ENCODE measurements around the gene CR1. TPM values are rescaled to one million over a fixed set of nuclear protein-coding genes. Genes with fewer than 3 reads are reported as not detected.

Gene CR1
- total and polyA plus RNA-seq, 2 experiments from 2014 or later = 0.20 TPM; not detected in 1

DNA sequence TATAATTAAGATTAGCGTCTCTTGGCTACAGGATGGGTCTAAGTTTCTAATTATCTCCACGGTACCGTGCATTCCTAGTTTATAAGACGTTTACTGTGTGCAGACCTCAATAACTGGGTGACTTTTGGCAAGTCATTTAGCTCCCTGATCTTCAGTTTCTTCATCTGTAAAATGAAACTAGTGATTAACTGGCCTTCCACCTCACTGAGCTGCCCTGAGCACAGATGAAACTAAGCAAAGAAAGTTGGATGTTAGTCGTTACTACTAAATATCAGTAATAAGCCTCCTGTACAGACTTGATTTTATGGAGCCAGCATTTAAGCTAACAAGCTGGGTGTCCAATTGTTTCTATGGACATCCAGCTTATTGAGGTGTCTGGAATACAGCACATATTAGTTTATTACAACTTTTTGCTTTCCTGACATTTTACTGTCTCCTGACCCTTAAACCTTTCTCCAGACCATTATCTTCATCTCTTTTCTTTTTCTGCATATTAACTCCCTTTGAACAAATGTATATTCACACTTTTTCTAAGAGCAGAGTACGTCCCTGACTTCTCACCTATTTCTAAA lies 40.7 kb upstream of the CR1 start:
- H3K36me3 ChIP-seq (replicated peaks; ENCODE audit: insufficient read depth, low read depth) = no peaks in the 10 kb centered on the region
- peaks cover 11% of the 10 kb centered on the region for H3K4me1 ChIP-seq (ENCODE audit: insufficient read depth)
- TF ChIP-seq EZH2 (IDR thresholded peaks at IDR 0.05; ENCODE audit: borderline replicate concordance) = no peak
- no peak for TF ChIP-seq CTCF (IDR thresholded peaks at IDR 0.05; ENCODE audit: poor library complexity)
- no peak for TF ChIP-seq EZH2phosphoT487 (IDR thresholded peaks at IDR 0.05; ENCODE audit: low read depth, severe bottlenecking, unreplicated experiment)
- H3K4me2 ChIP-seq = peak overlapping the region; percentile 99
- H3K79me2 ChIP-seq = no peaks in the 10 kb centered on the region
- peaks cover 79% of the 10 kb centered on the region for H3K27me3 ChIP-seq
- no peaks in the 10 kb centered on the region for H3K9me3 ChIP-seq (ENCODE audit: low read depth)
- H4K20me1 ChIP-seq (ENCODE audit: insufficient read depth, poor library complexity, severe bottlenecking) = no peaks in the 10 kb centered on the region
- H3K4me3 ChIP-seq = no peak overlapping the region
- H3K9me2 ChIP-seq (replicated peaks; ENCODE audit: insufficient read depth) = no peaks in the 10 kb centered on the region
- no peak overlapping the region for H2AFZ ChIP-seq
- DNase-seq (ENCODE audit: low spot score) = no peak
- no peak overlapping the region for H3K27ac ChIP-seq
- WGBS (ENCODE audit: low lambda C conversion rate, missing lambda C conversion rate) = 43% methylated on average over 6 of the region's 6 CpGs

GRCh38 chr1:207458414-207458813 lies 37.5 kb upstream of the CR1 start:
- H3K79me2 ChIP-seq = no peaks in the 10 kb centered on the region
- H3K4me3 ChIP-seq = no peak overlapping the region
- H2AFZ ChIP-seq = no peak overlapping the region
- no peaks in the 10 kb centered on the region for H3K9me3 ChIP-seq (ENCODE audit: low read depth)
- H3K27ac ChIP-seq = no peak overlapping the region
- H3K9me2 ChIP-seq (replicated peaks; ENCODE audit: insufficient read depth) = no peaks in the 10 kb centered on the region
- H3K4me2 ChIP-seq = no peak overlapping the region
- peaks cover 11% of the 10 kb centered on the region for H3K4me1 ChIP-seq (ENCODE audit: insufficient read depth)
- WGBS (ENCODE audit: low lambda C conversion rate, missing lambda C conversion rate) = 100% methylated on average over 1 of the region's 1 CpG
- H3K27me3 ChIP-seq = peaks cover 48% of the 10 kb centered on the region
- H3K36me3 ChIP-seq (replicated peaks; ENCODE audit: insufficient read depth, low read depth) = no peaks in the 10 kb centered on the region
- no peak for DNase-seq (ENCODE audit: low spot score)
- TF ChIP-seq CTCF (IDR thresholded peaks at IDR 0.05; ENCODE audit: poor library complexity) (no peak), EZH2phosphoT487 (IDR thresholded peaks at IDR 0.05; ENCODE audit: low read depth, severe bottlenecking, unreplicated experiment) (no peak), EZH2 (IDR thresholded peaks at IDR 0.05; ENCODE audit: borderline replicate concordance) (no peak)
- H4K20me1 ChIP-seq (ENCODE audit: insufficient read depth, poor library complexity, severe bottlenecking) = no peaks in the 10 kb centered on the region

GRCh38 chr1:207459008-207459407 lies 36.9 kb upstream of the CR1 start:
- 92% methylated on average over 2 of the region's 2 CpGs for WGBS (ENCODE audit: low lambda C conversion rate, missing lambda C conversion rate)
- peaks cover 44% of the 10 kb centered on the region for H3K27me3 ChIP-seq

More at GRCh38 chr1:207459008-207459407, 36.9 kb upstream of the CR1 start:
- Histone ChIP-seq H2AFZ (no peak overlapping the region), H3K79me2 (no peaks in the 10 kb centered on the region), H3K27ac (no peak overlapping the region), H4K20me1 (ENCODE audit: insufficient read depth, poor library complexity, severe bottlenecking) (no peaks in the 10 kb centered on the region), H3K9me2 (replicated peaks; ENCODE audit: insufficient read depth) (no peaks in the 10 kb centered on the region), H3K4me3 (no peak overlapping the region), H3K4me1 (ENCODE audit: insufficient read depth) (peaks cover 11% of the 10 kb centered on the region), H3K36me3 (replicated peaks; ENCODE audit: insufficient read depth, low read depth) (no peaks in the 10 kb centered on the region), H3K9me3 (ENCODE audit: low read depth) (no peaks in the 10 kb centered on the region), H3K4me2 (no peak overlapping the region)
- TF ChIP-seq CTCF (IDR thresholded peaks at IDR 0.05; ENCODE audit: poor library complexity) = no peak
- TF ChIP-seq EZH2phosphoT487 (IDR thresholded peaks at IDR 0.05; ENCODE audit: low read depth, severe bottlenecking, unreplicated experiment) = no peak
- TF ChIP-seq EZH2 (IDR thresholded peaks at IDR 0.05; ENCODE audit: borderline replicate concordance) = no peak
- DNase-seq (ENCODE audit: low spot score) = no peak

Data from hepatocyte (in vitro differentiated cells).